ENCODE results near the gene PTPRQ.
"Not testable (repeated sequence)": the region's sequence is repeated elsewhere in the genome, so short reads cannot be mapped to it uniquely, and the experiment has no call there.

PTPRQ gene, protein sequence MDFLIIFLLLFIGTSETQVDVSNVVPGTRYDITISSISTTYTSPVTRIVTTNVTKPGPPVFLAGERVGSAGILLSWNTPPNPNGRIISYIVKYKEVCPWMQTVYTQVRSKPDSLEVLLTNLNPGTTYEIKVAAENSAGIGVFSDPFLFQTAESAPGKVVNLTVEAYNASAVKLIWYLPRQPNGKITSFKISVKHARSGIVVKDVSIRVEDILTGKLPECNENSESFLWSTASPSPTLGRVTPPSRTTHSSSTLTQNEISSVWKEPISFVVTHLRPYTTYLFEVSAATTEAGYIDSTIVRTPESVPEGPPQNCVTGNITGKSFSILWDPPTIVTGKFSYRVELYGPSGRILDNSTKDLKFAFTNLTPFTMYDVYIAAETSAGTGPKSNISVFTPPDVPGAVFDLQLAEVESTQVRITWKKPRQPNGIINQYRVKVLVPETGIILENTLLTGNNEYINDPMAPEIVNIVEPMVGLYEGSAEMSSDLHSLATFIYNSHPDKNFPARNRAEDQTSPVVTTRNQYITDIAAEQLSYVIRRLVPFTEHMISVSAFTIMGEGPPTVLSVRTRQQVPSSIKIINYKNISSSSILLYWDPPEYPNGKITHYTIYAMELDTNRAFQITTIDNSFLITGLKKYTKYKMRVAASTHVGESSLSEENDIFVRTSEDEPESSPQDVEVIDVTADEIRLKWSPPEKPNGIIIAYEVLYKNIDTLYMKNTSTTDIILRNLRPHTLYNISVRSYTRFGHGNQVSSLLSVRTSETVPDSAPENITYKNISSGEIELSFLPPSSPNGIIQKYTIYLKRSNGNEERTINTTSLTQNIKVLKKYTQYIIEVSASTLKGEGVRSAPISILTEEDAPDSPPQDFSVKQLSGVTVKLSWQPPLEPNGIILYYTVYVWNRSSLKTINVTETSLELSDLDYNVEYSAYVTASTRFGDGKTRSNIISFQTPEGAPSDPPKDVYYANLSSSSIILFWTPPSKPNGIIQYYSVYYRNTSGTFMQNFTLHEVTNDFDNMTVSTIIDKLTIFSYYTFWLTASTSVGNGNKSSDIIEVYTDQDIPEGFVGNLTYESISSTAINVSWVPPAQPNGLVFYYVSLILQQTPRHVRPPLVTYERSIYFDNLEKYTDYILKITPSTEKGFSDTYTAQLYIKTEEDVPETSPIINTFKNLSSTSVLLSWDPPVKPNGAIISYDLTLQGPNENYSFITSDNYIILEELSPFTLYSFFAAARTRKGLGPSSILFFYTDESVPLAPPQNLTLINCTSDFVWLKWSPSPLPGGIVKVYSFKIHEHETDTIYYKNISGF (N-terminal part only)

DNA sequence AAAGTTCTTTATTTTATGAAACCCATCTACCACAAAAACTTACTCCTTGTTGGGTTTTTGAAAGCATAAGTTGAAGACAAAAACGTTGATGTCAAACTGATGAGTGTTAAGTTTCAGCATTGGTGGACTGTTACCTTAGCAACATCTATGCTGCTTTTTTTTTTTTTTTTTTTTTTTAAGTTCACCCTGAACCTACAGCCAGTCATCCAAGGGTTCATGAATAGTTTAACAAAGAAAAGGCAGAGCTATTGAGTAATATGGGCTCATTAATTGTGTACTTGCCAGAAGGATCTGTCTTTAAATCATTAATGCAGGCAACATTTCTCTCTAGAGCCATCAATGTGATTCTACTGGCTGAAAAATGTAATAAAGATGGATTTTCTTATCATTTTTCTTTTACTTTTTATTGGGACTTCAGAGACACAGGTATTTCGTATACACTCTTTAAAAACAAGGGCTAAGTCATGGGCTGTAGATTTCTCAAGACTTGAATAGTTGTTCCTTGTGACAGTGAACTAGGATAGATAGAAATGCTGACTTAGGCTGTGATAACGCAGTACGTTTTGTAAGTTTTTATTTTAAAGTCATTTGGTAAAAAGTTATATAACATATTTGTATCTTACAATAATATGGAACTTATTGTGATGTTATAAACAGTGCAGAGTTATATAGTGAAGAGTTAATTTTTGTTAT is at the start of gene PTPRQ:
Gene PTPRQ (plus strand): TSS at position 262 of the 693 bp plus-strand sequence. CDS start 111 bp downstream, at position 373.
- no peak for DNase-seq (ENCODE audit: low read depth)

DNA sequence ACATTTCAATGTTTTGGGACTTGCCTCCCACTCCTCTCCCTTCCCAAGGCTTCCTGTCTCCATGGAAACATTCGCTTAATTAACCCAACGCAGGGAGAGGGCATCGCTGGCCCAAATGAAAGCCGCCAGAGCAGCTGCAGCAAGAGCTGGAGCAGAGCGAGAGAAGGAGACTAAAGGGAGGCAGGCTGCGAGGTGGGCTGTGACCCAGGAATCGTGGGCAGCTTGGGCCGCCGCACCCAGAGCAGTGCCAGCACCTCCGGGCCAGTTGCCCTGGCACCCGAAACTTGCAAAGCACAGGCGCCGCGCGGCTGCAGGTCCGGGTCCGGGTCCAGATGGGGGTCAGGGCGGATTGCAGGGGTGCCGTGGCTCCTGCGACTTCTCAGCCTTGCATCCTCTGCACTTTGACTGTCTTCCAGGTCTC is 43.5 kb upstream of the PTPRQ start:
- DNase-seq (ENCODE audit: low read depth), result no peak

DNA sequence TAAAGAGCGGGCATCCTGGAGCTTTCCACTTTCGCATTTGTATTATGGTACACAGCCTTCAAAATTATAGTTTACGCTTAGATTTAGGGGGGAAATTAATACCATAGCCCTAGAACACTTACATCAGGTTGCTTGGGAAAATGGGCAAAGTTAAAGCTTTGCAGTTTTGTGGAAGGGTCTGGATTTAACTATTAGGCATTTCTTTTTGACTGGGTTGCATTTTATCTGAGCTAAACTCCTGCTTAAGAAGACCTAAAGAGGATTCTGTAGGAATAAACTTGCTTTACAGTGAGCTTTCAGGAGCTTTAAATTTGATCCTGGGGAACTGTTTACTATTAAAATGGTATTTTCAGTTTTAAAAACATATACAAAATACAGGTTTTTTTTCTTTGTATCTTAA is 42.8 kb upstream of the PTPRQ start:
- no peak for DNase-seq (ENCODE audit: low read depth)

DNA sequence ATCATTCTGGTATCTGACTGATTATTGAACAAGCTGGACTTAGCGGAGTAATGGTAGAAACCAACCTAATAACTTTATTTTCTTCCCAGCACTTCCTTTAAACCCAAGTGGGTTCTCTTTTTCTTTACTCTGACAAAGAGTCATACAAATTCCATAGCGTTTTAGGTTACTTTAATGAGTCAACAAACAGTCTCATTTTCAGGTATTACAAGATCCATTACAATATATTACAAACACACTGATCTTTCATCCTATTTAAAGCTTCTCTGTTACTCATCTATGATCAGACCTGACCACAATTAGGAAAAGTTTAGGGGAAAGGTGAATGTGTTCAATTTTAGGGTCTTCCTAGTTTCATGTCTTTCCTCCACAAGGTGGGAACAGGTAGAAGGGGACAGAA is 39.4 kb upstream of the PTPRQ start:
- DNase-seq (ENCODE audit: low read depth), result no peak

- no peak for DNase-seq (ENCODE audit: low read depth)
These were observed 37.8 kb upstream of the PTPRQ start for GRCh38 chr12:80406253-80406652.

DNA sequence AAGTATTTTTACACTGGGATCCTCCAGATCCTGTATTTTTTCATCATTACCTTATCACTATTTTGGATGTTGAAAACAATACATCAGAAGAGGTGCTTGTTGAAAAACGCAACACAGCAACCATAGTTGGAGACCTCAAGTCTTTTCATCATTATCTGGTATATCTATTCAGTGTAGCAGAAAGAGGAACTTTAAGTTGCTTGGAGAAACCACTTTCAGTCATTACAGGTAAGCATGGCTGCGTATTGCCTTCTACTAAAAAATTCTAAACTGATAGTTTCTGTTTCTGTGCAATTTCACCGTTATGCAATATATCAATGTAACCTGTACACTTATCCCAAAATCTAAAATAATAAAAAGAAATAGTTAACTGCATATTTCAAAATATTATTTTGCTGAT is 32.2 kb upstream of the PTPRQ start:
- DNase-seq (ENCODE audit: low read depth), result no peak

GRCh38 chr12:80412343-80412953 is 31.6 kb upstream of the PTPRQ start:
- DNase-seq (ENCODE audit: low read depth), result no peak

- no peak for DNase-seq (ENCODE audit: low read depth)
These were observed 30.6 kb upstream of the PTPRQ start for GRCh38 chr12:80413462-80413861.

GRCh38 chr12:80415466-80415865 is 28.6 kb upstream of the PTPRQ start:
- no peak for DNase-seq (ENCODE audit: low read depth)

DNA sequence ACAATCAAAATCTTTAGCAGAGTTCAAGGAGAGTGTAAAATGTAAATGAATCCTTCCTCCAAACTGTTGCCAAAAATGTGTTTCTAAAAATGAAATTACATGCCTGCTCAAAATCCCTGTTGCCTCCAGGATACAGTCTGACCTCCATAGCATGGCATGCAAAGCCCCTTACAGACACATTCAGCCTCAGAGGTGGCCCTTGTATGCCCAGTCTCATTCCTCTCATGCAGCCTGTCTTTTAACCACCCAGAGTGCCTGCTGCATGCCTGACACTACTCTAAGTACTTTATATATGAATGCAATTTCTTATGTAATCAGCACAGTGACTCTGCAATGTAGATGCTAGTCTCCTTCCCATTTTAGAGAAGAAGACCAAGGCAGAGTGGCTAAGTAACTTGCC is 24.4 kb upstream of the PTPRQ start:
- no peak for DNase-seq (ENCODE audit: low read depth)

DNA sequence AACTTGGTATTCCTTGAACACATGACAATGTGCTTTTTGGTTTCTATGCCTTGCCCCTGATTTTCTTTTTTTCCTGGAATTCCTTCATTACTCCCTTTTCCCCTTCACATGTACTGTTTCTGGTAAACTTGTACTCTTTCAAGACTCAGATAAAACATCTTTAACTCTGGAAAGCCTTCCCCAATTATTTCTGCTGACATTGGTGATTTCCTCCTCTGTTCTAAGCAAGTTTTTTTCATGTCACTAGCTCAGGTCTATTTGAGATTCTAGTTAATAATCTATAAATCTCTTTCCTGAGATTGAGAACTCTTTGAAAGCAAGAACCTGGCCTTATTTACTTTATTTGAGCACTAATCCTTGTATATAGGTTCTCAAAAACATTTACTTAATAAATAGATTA is 24.0 kb upstream of the PTPRQ start:
- no peak for DNase-seq (ENCODE audit: low read depth)

GRCh38 chr12:80422550-80422949 is 21.5 kb upstream of the PTPRQ start:
- no peak for DNase-seq (ENCODE audit: low read depth)

DNA sequence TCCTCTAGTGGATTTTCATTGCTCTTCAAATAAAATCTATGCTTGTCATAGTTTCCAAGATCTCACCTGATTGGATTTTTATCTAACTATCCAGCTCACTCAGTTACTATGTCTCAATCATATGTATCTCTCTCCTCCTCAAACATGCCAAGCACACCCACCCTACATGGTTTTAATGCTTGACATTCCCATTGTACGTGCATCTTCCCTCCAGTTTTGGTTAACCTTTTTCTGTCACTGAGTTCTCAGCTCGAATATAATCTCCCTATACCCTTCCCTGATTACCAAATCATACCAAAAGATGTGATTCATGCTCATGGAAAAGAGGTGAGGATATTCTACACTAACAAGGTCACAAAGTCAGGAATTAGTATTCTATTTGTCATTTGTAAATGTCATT is 12.0 kb upstream of the PTPRQ start:
- DNase-seq (ENCODE audit: low read depth), result no peak

- no peak for DNase-seq (ENCODE audit: low read depth)
These were observed 2.1 kb upstream of the PTPRQ start for GRCh38 chr12:80441921-80442320.

DNA sequence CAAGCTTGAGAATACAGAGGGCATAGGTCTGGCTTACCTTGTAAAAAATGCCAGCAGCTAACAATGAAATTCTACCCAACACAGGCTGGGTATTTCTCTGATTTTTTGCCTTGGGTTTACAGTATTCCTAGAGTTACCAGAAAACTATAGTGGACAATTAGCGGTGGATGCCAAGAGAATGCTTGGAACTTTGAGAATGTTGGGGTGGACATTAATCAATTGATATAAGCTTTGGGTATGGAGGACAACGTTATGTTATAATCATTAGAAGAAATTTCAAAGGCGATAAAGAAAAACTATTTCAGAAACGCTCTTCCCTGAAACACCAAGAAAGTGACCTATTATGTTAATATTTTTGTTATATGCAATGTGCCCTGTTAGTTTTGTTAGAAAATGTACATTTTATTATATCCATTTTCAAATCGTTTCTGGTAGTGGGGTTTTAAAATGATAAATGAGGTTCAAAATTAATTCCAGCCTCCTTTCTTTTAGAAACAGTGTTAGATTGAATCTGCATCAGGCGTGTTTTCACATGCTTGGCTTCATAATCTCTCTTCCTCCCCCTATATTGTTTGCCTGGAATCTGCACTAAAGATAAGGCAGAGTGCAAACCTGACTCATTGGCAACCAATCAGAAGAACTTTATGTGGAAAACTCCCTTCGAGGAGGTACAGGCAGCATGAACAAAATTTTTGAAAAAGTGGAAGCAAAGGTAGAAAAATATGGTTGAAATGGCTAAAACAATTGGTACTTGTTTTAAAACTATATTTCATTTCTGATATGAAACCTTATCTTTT is 1.4 kb upstream of the PTPRQ start:
- DNase-seq (ENCODE audit: low read depth), result no peak

DNA sequence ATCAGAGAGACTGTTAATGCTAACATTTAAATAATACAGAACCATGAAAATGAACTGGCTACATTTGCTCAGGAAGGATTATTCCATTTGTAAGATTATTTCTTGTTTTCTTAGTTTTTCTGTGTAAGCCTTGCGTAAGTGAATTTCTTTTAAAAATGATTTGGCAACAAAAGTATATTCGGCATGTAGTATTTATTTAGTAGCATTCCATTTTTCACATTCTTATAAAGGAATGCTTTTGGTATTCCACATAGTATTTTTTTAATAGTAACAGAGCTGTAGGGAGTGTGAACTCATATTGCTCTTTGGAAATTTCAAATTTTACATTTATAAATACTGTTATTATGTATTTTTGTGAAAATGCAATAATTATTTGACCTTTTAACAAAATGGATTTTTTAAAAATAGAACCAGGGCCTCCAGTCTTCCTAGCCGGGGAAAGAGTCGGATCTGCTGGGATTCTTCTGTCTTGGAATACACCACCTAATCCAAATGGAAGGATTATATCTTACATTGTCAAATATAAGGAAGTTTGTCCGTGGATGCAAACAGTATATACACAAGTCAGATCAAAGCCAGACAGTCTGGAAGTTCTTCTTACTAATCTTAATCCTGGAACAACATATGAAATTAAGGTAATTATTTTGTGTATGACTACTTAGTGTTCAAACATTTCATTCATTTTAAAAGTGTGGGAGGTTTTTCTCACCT is 1.2 kb downstream of the PTPRQ start:
- no peak for DNase-seq (ENCODE audit: low read depth)

- DNase-seq (ENCODE audit: low read depth), result no peak
These were observed 12.5 kb downstream of the PTPRQ start for GRCh38 chr12:80456513-80456912.

GRCh38 chr12:80460972-80461371 is 16.9 kb downstream of the PTPRQ start:
- DNase-seq (ENCODE audit: low read depth), result no peak

- not testable (repeated sequence) for DNase-seq (ENCODE audit: low read depth)
These were observed 17.8 kb downstream of the PTPRQ start for GRCh38 chr12:80461851-80462250.

GRCh38 chr12:80469681-80470080 is 25.6 kb downstream of the PTPRQ start:
- DNase-seq (ENCODE audit: low read depth), result no peak

All from activated T-cell treated with anti-CD3 and anti-CD28 coated beads for 24 hours (primary cell).